Adrenal gland (tissue), 5 donors: ENCODE measurements around the gene ZNRF3.

Experiments
- CTCF ChIP-seq, 6 experiments: fragments of 450-650 bp in 4 of 6; fragments of 200-600 bp in 2 of 6; sonication (generic) in 1 of 6; IDR thresholded peaks; 1 replicate in 5 of 6; 2 replicates in 1 of 6; pipeline versions ENCODE4 v1.5.1 to v1.8.0; 2016 to 2021; ENCODE audit warnings: antibody characterized with exemption in 6 of 6, mild to moderate bottlenecking in 2 of 6, moderate library complexity in 1 of 6
- POLR2A ChIP-seq, 2 donors: fragments of 450-650 bp; IDR thresholded peaks; one replicate each; pipeline ENCODE4 v1.6.1; 2017; ENCODE audit warnings: antibody characterized with exemption in 2 of 2, mild to moderate bottlenecking in 2 of 2, moderate library complexity in 1 of 2
- donor health status: DM: no; HTN: no; CAD: no.

- TF ChIP-seq CTCF (IDR thresholded peaks at IDR 0.05) (no peak), POLR2A (IDR thresholded peaks at IDR 0.05) (no peak)
Measured at GRCh38 chr22:28885939-28886338, 2.6 kb downstream of the ZNRF3 start.
